ENCODE measurements around the gene RNF13.

GRCh38 chr3:149796026-149796425, 17.0 kb upstream of the RNF13 start:
- TF ChIP-seq, protein P1, sequence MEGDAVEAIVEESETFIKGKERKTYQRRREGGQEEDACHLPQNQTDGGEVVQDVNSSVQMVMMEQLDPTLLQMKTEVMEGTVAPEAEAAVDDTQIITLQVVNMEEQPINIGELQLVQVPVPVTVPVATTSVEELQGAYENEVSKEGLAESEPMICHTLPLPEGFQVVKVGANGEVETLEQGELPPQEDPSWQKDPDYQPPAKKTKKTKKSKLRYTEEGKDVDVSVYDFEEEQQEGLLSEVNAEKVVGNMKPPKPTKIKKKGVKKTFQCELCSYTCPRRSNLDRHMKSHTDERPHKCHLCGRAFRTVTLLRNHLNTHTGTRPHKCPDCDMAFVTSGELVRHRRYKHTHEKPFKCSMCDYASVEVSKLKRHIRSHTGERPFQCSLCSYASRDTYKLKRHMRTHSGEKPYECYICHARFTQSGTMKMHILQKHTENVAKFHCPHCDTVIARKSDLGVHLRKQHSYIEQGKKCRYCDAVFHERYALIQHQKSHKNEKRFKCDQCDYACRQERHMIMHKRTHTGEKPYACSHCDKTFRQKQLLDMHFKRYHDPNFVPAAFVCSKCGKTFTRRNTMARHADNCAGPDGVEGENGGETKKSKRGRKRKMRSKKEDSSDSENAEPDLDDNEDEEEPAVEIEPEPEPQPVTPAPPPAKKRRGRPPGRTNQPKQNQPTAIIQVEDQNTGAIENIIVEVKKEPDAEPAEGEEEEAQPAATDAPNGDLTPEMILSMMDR (IDR thresholded peaks at IDR 0.05): no peak
- TF ChIP-seq POLR2AphosphoS5 (IDR thresholded peaks at IDR 0.05; ENCODE audit: insufficient read depth in 1 of 2, low read depth in 1 of 2): no peak

Measured in vagina (tissue), 2 donors.